HG03469 (cell line): Measurements from ENCODE around the gene BTRC.

Experiments
- ATAC-seq: cut with Tn5 transposase; IDR thresholded peaks from one replicate; pipeline ENCODE4 v1.9.1; 2021; ENCODE audit warnings: mild to moderate bottlenecking, moderate library complexity, moderate number of reproducible peaks; ENCODE audit not compliant: unreplicated experiment

BTRC gene

GRCh38 chr10:101441541-101442455 lies 87.8 kb downstream of the BTRC start:
- ATAC-seq: no peak

GRCh38 chr10:101442456-101442800 lies 88.5 kb downstream of the BTRC start:
- ATAC-seq: no peak

GRCh38 chr10:101444058-101444898 lies 90.3 kb downstream of the BTRC start:
- no peak for ATAC-seq

GRCh38 chr10:101446071-101446470 lies 92.1 kb downstream of the BTRC start:
- ATAC-seq: no peak

- no peak for ATAC-seq
Measured at GRCh38 chr10:101446947-101447346, 93.0 kb downstream of the BTRC start.

- no peak for ATAC-seq
Measured at GRCh38 chr10:101447477-101447876, 93.5 kb downstream of the BTRC start.

GRCh38 chr10:101450277-101451080 lies 96.5 kb downstream of the BTRC start:
- ATAC-seq: no peak

- ATAC-seq: no peak
Measured at GRCh38 chr10:101451261-101451660, 97.3 kb downstream of the BTRC start.

- no peak for ATAC-seq
Measured at GRCh38 chr10:101451667-101452069, 97.7 kb downstream of the BTRC start.

GRCh38 chr10:101452176-101452575 lies 98.2 kb downstream of the BTRC start:
- no peak for ATAC-seq

GRCh38 chr10:101452593-101452992 lies 98.6 kb downstream of the BTRC start:
- no peak for ATAC-seq

- ATAC-seq: no peak
Measured at GRCh38 chr10:101453318-101453717, 99.4 kb downstream of the BTRC start.

GRCh38 chr10:101453791-101454718 lies 100.1 kb downstream of the BTRC start:
- ATAC-seq: no peak

GRCh38 chr10:101458869-101459268 lies 104.9 kb downstream of the BTRC start:
- no peak for ATAC-seq

- no peak for ATAC-seq
Measured at GRCh38 chr10:101464082-101464481, 110.1 kb downstream of the BTRC start.

GRCh38 chr10:101464599-101464998 lies 110.6 kb downstream of the BTRC start:
- no peak for ATAC-seq

GRCh38 chr10:101466016-101466912 lies 112.3 kb downstream of the BTRC start:
- no peak for ATAC-seq

- no peak for ATAC-seq
Measured at GRCh38 chr10:101467286-101467770, 113.4 kb downstream of the BTRC start.

- no peak for ATAC-seq
Measured at GRCh38 chr10:101468159-101468558, 114.2 kb downstream of the BTRC start.
